SHP77 (cell line): ENCODE measurements around the gene NPC1.
"Not testable (repeated sequence)": the region's sequence is repeated elsewhere in the genome, so short reads cannot be mapped to it uniquely, and the experiment has no call there.

Experiments used
- DNase-seq, 2 experiments: peaks; one replicate each; lab custom pipeline; 2025; lab: John Stamatoyannopoulos, UW

Gene NPC1

GRCh38 chr18:23609390-23610023 lies 23.2 kb upstream of the NPC1 start:
- no peak for DNase-seq

GRCh38 chr18:23608211-23608610 lies 21.9 kb upstream of the NPC1 start:
- no peak for DNase-seq

GRCh38 chr18:23605941-23606340 lies 19.6 kb upstream of the NPC1 start:
- no peak for DNase-seq

- no peak for DNase-seq
These were observed 13.5 kb upstream of the NPC1 start for GRCh38 chr18:23599809-23600208.

GRCh38 chr18:23596183-23596582 lies 9.9 kb upstream of the NPC1 start:
- DNase-seq, result no peak

GRCh38 chr18:23595591-23595990 lies 9.3 kb upstream of the NPC1 start:
- DNase-seq, result no peak

- DNase-seq, result no peak
These were observed 7.4 kb upstream of the NPC1 start for GRCh38 chr18:23593720-23594119.

- no peak for DNase-seq
These were observed 6.6 kb upstream of the NPC1 start for GRCh38 chr18:23592911-23593310.

- DNase-seq, result no peak
These were observed 4.7 kb upstream of the NPC1 start for GRCh38 chr18:23591011-23591410.

GRCh38 chr18:23588836-23589560 lies 2.7 kb upstream of the NPC1 start:
- no peak for DNase-seq

GRCh38 chr18:23587220-23587642 lies 925 bp upstream of the NPC1 start:
- DNase-seq, result no peak

GRCh38 chr18:23585897-23586248 lies 433 bp downstream of the NPC1 start:
- DNase-seq, result no peak

GRCh38 chr18:23585007-23585871 lies 1.1 kb downstream of the NPC1 start:
- peak in 1 of 2 experiments; percentile 19 for DNase-seq

GRCh38 chr18:23584019-23584983 lies 2.0 kb downstream of the NPC1 start:
- DNase-seq, result no peak

- no peak for DNase-seq
These were observed 3.0 kb downstream of the NPC1 start for GRCh38 chr18:23583071-23583865.

- no peak for DNase-seq
These were observed 5.5 kb downstream of the NPC1 start for GRCh38 chr18:23580677-23581367.

GRCh38 chr18:23578891-23579653 lies 7.2 kb downstream of the NPC1 start:
- no peak for DNase-seq

GRCh38 chr18:23578067-23578701 lies 8.1 kb downstream of the NPC1 start:
- DNase-seq, result peak; percentile 56 to 69

GRCh38 chr18:23577521-23577920 lies 8.8 kb downstream of the NPC1 start:
- not testable (repeated sequence) for DNase-seq
